GM23338 (cell line): ENCODE results near the gene PYGB. TPM values are rescaled to one million over a fixed set of nuclear protein-coding genes. Genes with fewer than 3 reads are reported as not detected.

Experiments
- ATAC-seq: fragments of 200-7000 bp; cut with Tn5 transposase; 3 replicates; pipeline ENCODE4 v1.9.1; 2020
- DNase-seq: peaks from one replicate; pipeline ENCODE4 v3.0.0-alpha.2; 2015; ENCODE audit warnings: low spot score
- H2AFZ ChIP-seq: fragments of 200-600 bp; sonication (generic); 2 replicates; pipeline ENCODE4 v1.8.0; 2016; ENCODE audit warnings: antibody characterized with exemption, mild to moderate bottlenecking, moderate library complexity
- H3F3A ChIP-seq: fragments of 200-600 bp; sonication (generic); replicated peaks from 2 replicates; pipeline ENCODE4 v1.8.0; 2017; ENCODE audit warnings: antibody characterized with exemption, mixed run types, low read depth
- H3K27ac ChIP-seq: fragments of 200-600 bp; sonication (generic); 2 replicates; pipeline ENCODE4 v1.6.1; 2016; ENCODE audit warnings: low read depth
- H3K27me3 ChIP-seq: fragments of 200-600 bp; sonication (generic); 2 replicates; pipeline ENCODE4 v1.8.0; 2016; ENCODE audit warnings: mild to moderate bottlenecking, mixed run types, moderate library complexity; ENCODE audit not compliant: insufficient read depth
- H3K36me3 ChIP-seq: fragments of 200-600 bp; sonication (generic); 2 replicates; pipeline ENCODE4 v1.8.0; 2016; ENCODE audit warnings: mild to moderate bottlenecking; ENCODE audit not compliant: insufficient read depth
- H3K4me1 ChIP-seq: fragments of 200-600 bp; sonication (generic); 2 replicates; pipeline ENCODE4 v1.8.0; 2016; ENCODE audit warnings: mild to moderate bottlenecking, moderate library complexity; ENCODE audit not compliant: insufficient read depth
- H3K4me2 ChIP-seq: fragments of 200-600 bp; sonication (generic); 2 replicates; pipeline ENCODE4 v1.7.1; 2017; ENCODE audit warnings: mixed run types
- H3K4me3 ChIP-seq: fragments of 200-600 bp; sonication (generic); 2 replicates; pipeline ENCODE4 v1.6.1; 2016; ENCODE audit warnings: mixed run types
- H3K79me2 ChIP-seq: fragments of 200-600 bp; sonication (generic); replicated peaks from 2 replicates; pipeline ENCODE4 v1.8.0; 2017; ENCODE audit warnings: mild to moderate bottlenecking; ENCODE audit not compliant: insufficient read depth
- H3K9me2 ChIP-seq: fragments of 200-600 bp; sonication (generic); 2 replicates; pipeline ENCODE4 v1.8.0; 2017; ENCODE audit not compliant: insufficient read depth
- H4K20me1 ChIP-seq: fragments of 200-600 bp; sonication (generic); replicated peaks from 2 replicates; pipeline ENCODE4 v1.8.0; 2017; ENCODE audit warnings: mild to moderate bottlenecking; ENCODE audit not compliant: insufficient read depth
- H3K27ac Mint-ChIP-seq: 2 replicates; pipeline ENCODE4 v1.8.0; 2020; ENCODE audit warnings: inconsistent platforms, mild to moderate bottlenecking, moderate library complexity, mixed read lengths
- H3K27me3 Mint-ChIP-seq: 3 replicates; pipeline ENCODE4 v1.8.0; 2022; ENCODE audit warnings: low read depth, mild to moderate bottlenecking, moderate library complexity, mixed read lengths, inconsistent platforms; ENCODE audit not compliant: insufficient read depth, poor library complexity
- H3K36me3 Mint-ChIP-seq: 3 replicates; pipeline ENCODE4 v1.8.0; 2021; ENCODE audit warnings: low read depth, mild to moderate bottlenecking, inconsistent platforms, moderate library complexity, mixed read lengths
- H3K4me1 Mint-ChIP-seq: 3 replicates; pipeline ENCODE4 v1.8.0; 2020; ENCODE audit warnings: mild to moderate bottlenecking, inconsistent platforms, mixed read lengths
- H3K4me3 Mint-ChIP-seq: 3 replicates; pipeline ENCODE4 v1.8.0; 2021; ENCODE audit warnings: moderate library complexity, mild to moderate bottlenecking, inconsistent platforms, mixed read lengths
- H3K9me3 Mint-ChIP-seq: 3 replicates; pipeline ENCODE4 v1.8.0; 2020; ENCODE audit warnings: moderate library complexity, mild to moderate bottlenecking, inconsistent platforms, mixed read lengths
- CREB1 ChIP-seq: fragments of 250-450 bp; sonication (Bioruptor Pico); IDR thresholded peaks from 2 replicates; pipeline ENCODE4 v1.5.0; 2020; ENCODE audit warnings: low read depth, mild to moderate bottlenecking, moderate library complexity
- ETS1 ChIP-seq: IDR thresholded peaks from 2 replicates; pipeline ENCODE4 v1.6.1; 2016; ENCODE audit warnings: antibody characterized with exemption
- EZH2 ChIP-seq: fragments of 200-600 bp; sonication (generic); IDR thresholded peaks from one replicate; pipeline ENCODE4 v1.8.0; 2017; ENCODE audit warnings: antibody characterized with exemption, mild to moderate bottlenecking, low read depth; ENCODE audit not compliant: unreplicated experiment
- JUNB ChIP-seq: IDR thresholded peaks from one replicate; pipeline ENCODE4 v1.6.1; 2016; ENCODE audit warnings: antibody characterized with exemption; ENCODE audit not compliant: unreplicated experiment
- NANOG ChIP-seq: IDR thresholded peaks from 2 replicates; pipeline ENCODE4 v1.6.1; 2016; ENCODE audit warnings: antibody characterized with exemption, borderline replicate concordance
- STAT1 ChIP-seq: IDR thresholded peaks from one replicate; pipeline ENCODE4 v1.6.1; 2016; ENCODE audit warnings: antibody characterized with exemption; ENCODE audit not compliant: unreplicated experiment
- ZNF114 ChIP-seq: fragments of 250-450 bp; sonication (Bioruptor Pico); IDR thresholded peaks from 2 replicates; pipeline ENCODE4 v1.5.0; 2020; ENCODE audit warnings: mild to moderate bottlenecking, moderate library complexity
- ZNF331 ChIP-seq: fragments of 250-450 bp; sonication (Bioruptor Pico); IDR thresholded peaks from 2 replicates; pipeline ENCODE4 v1.5.0; 2020; ENCODE audit warnings: low read depth, mild to moderate bottlenecking, moderate library complexity
- ZNF462 ChIP-seq: fragments of 250-450 bp; sonication (Bioruptor Pico); IDR thresholded peaks from 2 replicates; pipeline ENCODE4 v1.5.0; 2020; ENCODE audit warnings: mild to moderate bottlenecking, moderate library complexity
- polyA plus RNA-seq: library from polyadenylated mRNA; unstranded; fragments of >200 nt; fragmentation: Nextera tagmentation; extraction: Ambion mirVana; gene quantifications from 2 replicates; pipeline ENCODE4 v1.2.1, GENCODE V29; 2016
- total RNA-seq: library from RNA; depleted of rRNA; stranded (reverse); fragments of >200 nt; shearing (Covaris generic); gene quantifications from 2 replicates; pipeline ENCODE4 v1.2.3, GENCODE V29; 2014

PYGB gene
- total and polyA plus RNA-seq, 2 experiments from 2014 or later, result 15.6 to 64.0 TPM

GRCh38 chr20:25258828-25259227, 10.9 kb downstream of the PYGB start:
- no peaks in the 10 kb centered on the region for H3K9me2 ChIP-seq
- H2AFZ ChIP-seq, result no peak overlapping the region
- no peak overlapping the region for H3K4me3 Mint-ChIP-seq
- H3K27me3 Mint-ChIP-seq, result peaks cover 2% of the 10 kb centered on the region
- no peak overlapping the region for H3K4me3 ChIP-seq
- no peak overlapping the region for H3K4me2 ChIP-seq
- peaks cover 35% of the 10 kb centered on the region for H3K79me2 ChIP-seq
- no peaks in the 10 kb centered on the region for H3F3A ChIP-seq
- peaks cover 16% of the 10 kb centered on the region for H4K20me1 ChIP-seq
- no peak for TF ChIP-seq ZNF331 (CRISPR knock-in tag)
- TF ChIP-seq ZNF462, result no peak
- no peak for TF ChIP-seq ZNF114 (CRISPR knock-in tag)
- TF ChIP-seq JUNB, result no peak
- DNase-seq (no peak), ATAC-seq (no peak)
- H3K9me3 Mint-ChIP-seq, result peaks cover 12% of the 10 kb centered on the region
- H3K27ac Mint-ChIP-seq, result no peak overlapping the region
- no peaks in the 10 kb centered on the region for H3K27me3 ChIP-seq
- H3K27ac ChIP-seq, result no peak overlapping the region
- peaks cover 5% of the 10 kb centered on the region; the same call in 1 of the 2 replicates for H3K36me3 ChIP-seq
- H3K4me1 ChIP-seq, result no peaks in the 10 kb centered on the region
- H3K4me1 Mint-ChIP-seq, result no peaks in the 10 kb centered on the region
- peaks cover 47% of the 10 kb centered on the region for H3K36me3 Mint-ChIP-seq

- H3K9me3 Mint-ChIP-seq, result peaks cover 12% of the 10 kb centered on the region
- Histone ChIP-seq H3K4me2 (no peak overlapping the region), H4K20me1 (peaks cover 16% of the 10 kb centered on the region), H3K4me1 (no peaks in the 10 kb centered on the region), H3K27me3 (no peaks in the 10 kb centered on the region), H3K4me3 (no peak overlapping the region), H3K27ac (no peak overlapping the region), H2AFZ (no peak overlapping the region), H3K36me3 (peaks cover 5% of the 10 kb centered on the region; the same call in 1 of the 2 replicates), H3F3A (no peaks in the 10 kb centered on the region), H3K9me2 (no peaks in the 10 kb centered on the region), H3K79me2 (peaks cover 30% of the 10 kb centered on the region)
- peaks cover 2% of the 10 kb centered on the region for H3K27me3 Mint-ChIP-seq
- H3K27ac Mint-ChIP-seq, result no peak overlapping the region
- H3K36me3 Mint-ChIP-seq, result peaks cover 47% of the 10 kb centered on the region
- H3K4me1 Mint-ChIP-seq, result no peaks in the 10 kb centered on the region
- DNase-seq, result no peak
- no peak for ATAC-seq
- no peak overlapping the region for H3K4me3 Mint-ChIP-seq
- no peak for TF ChIP-seq CREB1
- no peak for TF ChIP-seq STAT1
- TF ChIP-seq ETS1, result no peak
- TF ChIP-seq EZH2, result no peak
- no peak for TF ChIP-seq NANOG
- TF ChIP-seq ZNF114 (CRISPR knock-in tag), result no peak
These were observed 11.5 kb downstream of the PYGB start for GRCh38 chr20:25259358-25259757.
